ENCODE data around the gene CNBP. TPM values are rescaled to one million over a fixed set of nuclear protein-coding genes. Genes with fewer than 3 reads are reported as not detected.

CNBP gene
- total and polyA plus RNA-seq, 2 donors (not counting 3 experiments of a cell fraction or from before 2014, with no cell fraction given), result 196 to 205 TPM

GRCh38 chr3:129173725-129174124, 10.0 kb downstream of the CNBP start:
- Histone ChIP-seq H3K9me3 (replicated peaks; ENCODE audit: control insufficient read depth, insufficient read depth, low read length) (no peaks in the 10 kb centered on the region), H3K4me1 (ENCODE audit: control insufficient read depth, extremely low read depth, insufficient read depth, low read length) (peaks cover 2% of the 10 kb centered on the region), H3K36me3 (ENCODE audit: control insufficient read depth in 2 of 2, extremely low read depth in 1 of 2, insufficient read depth in 2 of 2, low read length in 2 of 2) (peaks cover 22 to 35% of the 10 kb centered on the region in 2 experiments), H3K9ac (replicated peaks; ENCODE audit: extremely low read depth, insufficient read depth, low read length) (no peak overlapping the region), H4K20me1 (replicated peaks; ENCODE audit: control insufficient read depth, extremely low read depth, insufficient read depth, low read length) (peaks cover 30% of the 10 kb centered on the region), H3K79me2 (ENCODE audit: control insufficient read depth, insufficient read depth, low read length) (peaks cover 81% of the 10 kb centered on the region), H3K27me3 (ENCODE audit: control insufficient read depth in 2 of 2, insufficient read depth in 2 of 2, low read length in 2 of 2) (no peaks in the 10 kb centered on the region), H3K4me2 (ENCODE audit: insufficient read depth, low read length) (peak overlapping the region; percentile 12), H2AFZ (ENCODE audit: low read depth, low read length) (no peak overlapping the region), H3K4me3 (replicated peaks in 1 of 3; ENCODE audit: insufficient read depth in 1 of 3, low read depth in 1 of 3, low read length in 3 of 3) (no peak overlapping the region), H3K9me1 (replicated peaks; ENCODE audit: control insufficient read depth, extremely low read depth, insufficient read depth, low read length) (no peaks in the 10 kb centered on the region), H3K27ac (ENCODE audit: insufficient read depth, low read depth, low read length) (no peak overlapping the region)
- ChIA-PET POLR2A (no interaction called here), CTCF (no interaction called here)
- no TSS peak for BruUV-seq (replicated peaks)
- dilution Hi-C loops (cut with MboI; ENCODE audit: extremely low pct_ligation_motif_present, low sequenced_read_pairs), result no loop called here
- TF ChIP-seq JUN (IDR thresholded peaks at IDR 0.05; ENCODE audit: borderline replicate concordance, insufficient read depth, insufficient read length, low read depth), result no peak
- TF ChIP-seq GATA2 (IDR thresholded peaks at IDR 0.05; ENCODE audit: insufficient read depth, insufficient read length, low read depth, low read length), result no peak
- no peak for TF ChIP-seq POLR2A (IDR thresholded peaks at IDR 0.05; ENCODE audit: low read depth, low read length)
- TF ChIP-seq MAX (IDR thresholded peaks at IDR 0.05; ENCODE audit: insufficient read depth, insufficient read length), result no peak
- TF ChIP-seq EZH2 (IDR thresholded peaks at IDR 0.05; ENCODE audit: borderline replicate concordance, low read depth, low read length, severe bottlenecking), result no peak
- no peak for TF ChIP-seq POLR2AphosphoS5 (IDR thresholded peaks at IDR 0.05; ENCODE audit: insufficient read depth, low read depth, low read length)
- no peak for TF ChIP-seq CTCF (IDR thresholded peaks at IDR 0.05; ENCODE audit: extremely low read depth in 1 of 2, insufficient read depth in 1 of 2, low read depth in 1 of 2, low read length in 2 of 2)
- TF ChIP-seq FOS (IDR thresholded peaks at IDR 0.05; ENCODE audit: borderline replicate concordance, insufficient read depth, low read length), result no peak
- TF ChIP-seq MYC (IDR thresholded peaks at IDR 0.05; ENCODE audit: low read depth, low read length), result no peak
- DNase-seq (ENCODE audit: low read depth, low spot score) (no peak), FAIRE-seq (no peak)
- intact Hi-C loops (cut with micrococcal nuclease), result no loop called here

Data from endothelial cell of umbilical vein (primary cell).